Fibroblast of skin of scalp (primary cell): ENCODE results near the gene EXOC3L1.

Source experiments
- DNase-seq: peaks from one replicate; pipeline ENCODE4 v3.0.0-alpha.2; 2013

Gene EXOC3L1

GRCh38 chr16:67147437-67148140, 42.3 kb downstream of the EXOC3L1 start:
- no peak for DNase-seq

DNA sequence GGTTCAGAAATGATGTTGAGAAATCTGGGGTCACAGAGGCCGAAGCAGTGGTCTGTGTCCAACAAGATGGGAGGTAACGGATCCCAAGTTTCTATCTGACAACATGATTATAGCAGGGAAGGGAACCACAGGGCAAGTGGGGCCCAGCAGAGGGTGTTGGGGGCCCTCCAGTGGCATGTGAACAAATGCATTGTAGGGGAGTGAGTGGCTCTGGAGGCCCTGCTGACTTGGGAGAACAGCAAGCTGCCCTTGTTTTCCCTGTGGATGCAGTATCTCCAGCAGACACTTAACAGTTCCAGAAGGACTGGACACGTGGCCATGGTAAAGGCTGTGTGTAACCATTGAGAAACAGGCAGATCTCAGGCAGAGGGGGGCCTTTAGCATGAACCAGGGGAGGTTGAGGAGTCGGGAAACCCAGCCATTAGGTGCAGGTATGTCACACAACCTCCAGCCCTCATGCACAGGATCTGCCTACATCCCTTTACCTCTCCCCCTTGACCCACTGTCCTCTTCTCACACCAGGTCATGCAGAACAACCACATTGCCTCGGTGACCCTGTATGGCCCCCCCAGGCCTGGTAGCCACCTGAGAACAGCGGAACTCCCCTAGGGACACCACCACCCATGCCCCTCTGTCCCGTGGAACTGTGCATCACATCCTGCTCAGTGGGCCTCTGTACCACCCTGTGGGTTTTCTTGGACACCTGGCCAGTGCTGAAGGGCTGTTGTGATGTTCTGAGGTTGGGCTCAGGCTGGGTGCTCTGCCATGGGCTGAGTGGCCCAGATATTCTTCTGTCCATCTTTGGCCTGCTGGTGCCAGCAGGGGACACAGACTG, 43.2 kb downstream of the EXOC3L1 start:
- DNase-seq = no peak

- no peak for DNase-seq
Observed at GRCh38 chr16:67145746-67146145, 44.2 kb downstream of the EXOC3L1 start.

DNA sequence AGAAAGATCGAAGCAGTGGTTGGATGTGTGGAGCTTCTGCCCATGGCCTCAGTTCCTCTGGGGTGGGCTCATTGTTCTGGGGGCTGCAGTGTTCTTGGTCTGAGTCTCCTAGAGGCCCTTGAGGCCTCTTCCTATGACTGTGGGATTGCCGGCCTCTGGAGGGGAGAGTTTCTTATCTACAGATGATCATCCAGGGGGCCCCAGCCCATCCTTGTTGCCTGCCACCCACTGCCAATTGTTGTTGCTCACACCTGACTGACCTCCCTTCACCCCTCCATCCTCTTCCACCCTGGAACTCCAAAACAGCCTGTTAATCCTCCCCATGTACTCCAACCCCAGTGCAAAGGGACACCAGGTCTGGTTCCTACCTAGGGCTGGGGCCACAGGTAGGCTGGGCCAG, 45.0 kb downstream of the EXOC3L1 start:
- no peak for DNase-seq

GRCh38 chr16:67142342-67142741, 47.6 kb downstream of the EXOC3L1 start:
- no peak for DNase-seq

DNA sequence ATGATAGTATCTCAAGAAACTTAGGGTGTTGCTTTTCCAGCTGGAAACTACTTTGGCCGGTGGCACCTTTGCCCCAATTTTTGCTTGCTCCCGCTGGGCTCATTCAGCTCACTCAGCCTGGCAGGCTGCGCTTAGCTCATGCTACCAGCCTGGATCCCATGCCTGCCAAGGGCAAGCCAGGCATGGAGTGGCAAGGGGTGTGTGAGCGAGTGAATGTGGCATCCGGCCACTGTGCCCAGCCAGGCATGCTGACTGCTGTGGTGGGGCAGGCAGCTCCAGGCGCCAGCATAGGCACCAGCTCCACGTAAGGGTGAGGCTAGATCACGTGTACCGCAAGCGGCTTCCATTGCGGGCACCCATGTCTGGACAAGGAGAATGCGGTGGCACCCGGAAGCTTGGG, 48.5 kb downstream of the EXOC3L1 start:
- no peak for DNase-seq

DNA sequence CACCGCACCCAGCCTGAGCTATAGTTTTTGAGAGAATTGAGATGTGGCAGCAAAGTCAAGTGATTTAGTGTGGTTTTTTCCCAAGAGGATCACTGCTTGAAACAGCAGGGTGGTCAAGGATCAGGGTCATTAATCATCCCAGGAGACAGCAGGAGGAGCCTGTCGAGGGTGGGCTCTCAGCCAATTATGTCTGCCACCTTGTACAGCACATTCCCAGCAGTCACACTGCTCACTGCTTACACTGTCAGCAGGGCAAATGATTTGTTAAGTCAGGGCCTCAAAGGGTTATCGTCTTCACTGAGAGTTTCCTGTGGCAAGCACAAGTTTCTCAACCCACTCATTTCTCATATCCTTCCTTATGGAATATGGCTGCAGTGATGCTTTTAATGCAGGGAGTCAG, 52.3 kb downstream of the EXOC3L1 start:
- DNase-seq = no peak
